GDM1 (cell line): ENCODE measurements around the gene TCF7.

Experiments
- DNase-seq: peaks from one replicate; lab custom pipeline; 2025; lab: John Stamatoyannopoulos, UW

Gene TCF7

DNA sequence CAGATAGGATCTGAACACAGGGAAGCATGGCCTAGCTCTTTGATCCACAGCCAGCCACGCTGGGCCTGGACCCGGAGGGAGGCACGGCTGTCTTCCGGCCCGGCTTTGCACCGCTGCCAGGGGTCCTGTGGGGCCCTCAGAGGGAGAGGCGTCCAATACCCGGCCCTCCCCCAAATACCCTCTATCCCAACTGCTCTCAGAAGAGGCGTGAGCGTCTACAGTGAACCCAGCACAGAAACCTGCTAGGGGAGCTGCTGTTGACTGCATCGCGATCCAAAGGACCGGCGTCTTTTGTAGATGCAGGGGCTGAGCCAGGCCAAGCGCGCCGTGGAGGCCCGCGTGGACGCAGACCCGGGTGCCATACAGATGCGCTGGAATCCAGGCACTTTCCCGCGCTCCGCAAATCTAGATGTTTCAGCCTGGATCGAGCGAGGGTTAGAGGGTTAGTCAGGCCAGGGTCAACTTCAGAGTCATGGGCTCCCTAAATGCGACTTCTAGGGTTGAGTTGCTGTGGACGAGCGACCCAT is 1.1 kb upstream of the TCF7 start:
- no peak for DNase-seq

DNA sequence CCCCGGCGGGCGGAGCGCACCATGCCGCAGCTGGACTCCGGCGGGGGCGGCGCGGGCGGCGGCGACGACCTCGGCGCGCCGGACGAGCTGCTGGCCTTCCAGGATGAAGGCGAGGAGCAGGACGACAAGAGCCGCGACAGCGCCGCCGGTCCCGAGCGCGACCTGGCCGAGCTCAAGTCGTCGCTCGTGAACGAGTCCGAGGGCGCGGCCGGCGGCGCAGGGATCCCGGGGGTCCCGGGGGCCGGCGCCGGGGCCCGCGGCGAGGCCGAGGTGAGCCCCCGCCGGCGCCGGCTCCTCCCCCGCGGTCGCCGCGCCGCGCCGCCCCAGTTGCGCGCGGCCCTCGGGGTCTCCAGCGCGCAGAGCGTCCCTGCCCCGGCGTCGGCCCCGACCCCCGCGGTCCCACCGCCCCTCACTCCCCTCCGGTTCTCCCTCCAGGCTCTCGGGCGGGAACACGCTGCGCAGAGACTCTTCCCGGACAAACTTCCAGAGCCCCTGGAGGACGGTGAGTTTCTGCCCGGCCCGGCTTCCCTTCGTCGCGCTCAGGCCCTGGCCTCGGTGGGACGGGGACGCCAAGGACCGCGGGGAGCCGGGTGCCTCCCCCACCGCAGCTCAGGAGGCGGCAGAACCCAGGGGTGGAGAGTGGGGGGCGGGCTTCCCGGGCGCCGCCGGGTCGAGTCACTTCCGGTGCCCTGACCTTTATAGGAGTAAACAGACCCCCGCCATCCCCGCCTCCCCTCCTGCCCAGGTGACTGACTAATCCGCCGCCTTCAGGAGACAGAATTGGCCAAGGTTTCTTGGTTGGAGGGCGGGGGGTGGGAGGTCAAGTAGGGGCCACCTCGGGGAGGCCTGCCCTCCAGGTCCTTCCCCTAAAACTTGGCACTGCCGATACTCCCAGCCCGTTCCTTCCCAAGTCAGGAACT is 665 bp downstream of the TCF7 start:
- DNase-seq = no peak

DNA sequence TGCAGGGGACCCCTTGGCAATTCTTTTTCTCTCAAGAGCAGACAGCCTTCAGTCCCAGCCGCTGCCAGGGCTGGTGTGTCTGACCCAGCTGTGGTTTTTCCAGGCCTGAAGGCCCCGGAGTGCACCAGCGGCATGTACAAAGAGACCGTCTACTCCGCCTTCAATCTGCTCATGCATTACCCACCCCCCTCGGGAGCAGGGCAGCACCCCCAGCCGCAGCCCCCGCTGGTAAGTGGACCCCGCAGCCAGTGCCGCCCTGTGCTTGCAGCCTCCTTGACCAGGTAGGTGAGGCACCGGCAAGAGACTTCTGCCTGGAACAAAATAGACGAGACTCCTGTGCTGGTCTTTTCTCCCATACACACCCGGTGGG is 1.3 kb downstream of the TCF7 start:
- no peak for DNase-seq

DNA sequence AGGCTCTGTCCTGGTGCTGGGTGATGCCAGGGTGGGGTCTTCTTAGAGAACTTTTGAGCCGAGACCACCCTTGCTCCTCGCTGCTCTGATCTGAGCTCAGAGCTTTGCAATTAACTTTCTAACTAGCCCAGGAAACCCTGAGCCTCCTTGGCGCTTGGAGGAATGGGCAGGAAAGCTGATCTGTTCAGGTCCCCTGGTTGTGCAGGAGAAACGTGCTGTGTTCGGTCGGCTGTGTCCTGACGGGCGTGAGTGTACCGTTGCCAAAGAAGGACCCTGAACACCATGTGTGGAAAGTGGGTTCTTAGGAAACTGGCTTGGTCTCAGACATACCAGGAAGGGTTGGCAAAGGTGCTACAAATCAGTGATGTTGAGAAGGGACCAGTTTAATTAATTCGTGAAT is 1.8 kb downstream of the TCF7 start:
- no peak for DNase-seq

DNA sequence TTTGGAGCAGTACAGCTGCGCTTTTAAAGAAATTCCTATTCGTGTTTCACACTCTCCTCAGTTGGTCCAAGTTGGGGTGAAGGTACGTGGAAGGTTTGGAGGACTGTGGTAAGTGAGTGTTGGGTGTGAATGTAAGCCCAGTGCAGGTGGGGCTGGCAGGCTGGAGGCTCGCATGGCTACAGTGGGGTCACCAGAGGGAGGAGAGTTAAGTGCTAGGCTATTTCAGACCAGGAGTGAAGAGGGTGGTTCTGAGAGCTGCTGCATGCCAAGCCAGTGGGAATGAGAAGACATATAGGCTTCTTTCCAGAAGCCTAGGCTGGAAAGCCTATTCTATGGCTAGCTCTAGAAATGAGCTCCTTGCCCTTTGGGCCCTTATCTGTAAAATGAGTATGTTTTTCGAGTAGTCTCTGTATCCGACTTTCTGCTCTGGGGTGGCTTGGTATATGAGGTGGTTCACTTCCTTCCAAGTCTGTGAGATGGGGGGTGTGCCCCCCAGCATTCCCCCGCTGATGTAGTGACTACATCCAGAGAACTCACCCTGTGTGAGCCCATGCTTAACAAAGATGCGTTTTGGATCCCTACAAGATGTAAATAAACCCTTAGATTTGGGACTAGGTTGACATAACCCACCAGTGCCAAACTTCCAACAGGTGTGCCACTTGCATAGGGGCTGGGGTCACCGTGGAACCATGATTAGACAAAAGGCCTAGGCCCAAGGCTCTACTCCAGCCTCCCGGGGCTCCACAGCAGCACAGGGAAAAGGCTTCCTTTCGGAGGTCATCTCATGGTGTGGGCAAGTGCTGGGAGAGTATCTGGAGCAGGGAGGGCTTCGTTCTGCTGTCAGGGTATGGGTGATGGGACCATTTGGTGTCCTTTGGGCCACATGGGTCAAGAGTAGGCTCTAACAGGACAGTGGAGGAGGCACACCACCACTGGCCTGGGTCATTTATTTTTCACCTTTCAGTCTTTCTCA is 2.6 kb downstream of the TCF7 start:
- DNase-seq = no peak

DNA sequence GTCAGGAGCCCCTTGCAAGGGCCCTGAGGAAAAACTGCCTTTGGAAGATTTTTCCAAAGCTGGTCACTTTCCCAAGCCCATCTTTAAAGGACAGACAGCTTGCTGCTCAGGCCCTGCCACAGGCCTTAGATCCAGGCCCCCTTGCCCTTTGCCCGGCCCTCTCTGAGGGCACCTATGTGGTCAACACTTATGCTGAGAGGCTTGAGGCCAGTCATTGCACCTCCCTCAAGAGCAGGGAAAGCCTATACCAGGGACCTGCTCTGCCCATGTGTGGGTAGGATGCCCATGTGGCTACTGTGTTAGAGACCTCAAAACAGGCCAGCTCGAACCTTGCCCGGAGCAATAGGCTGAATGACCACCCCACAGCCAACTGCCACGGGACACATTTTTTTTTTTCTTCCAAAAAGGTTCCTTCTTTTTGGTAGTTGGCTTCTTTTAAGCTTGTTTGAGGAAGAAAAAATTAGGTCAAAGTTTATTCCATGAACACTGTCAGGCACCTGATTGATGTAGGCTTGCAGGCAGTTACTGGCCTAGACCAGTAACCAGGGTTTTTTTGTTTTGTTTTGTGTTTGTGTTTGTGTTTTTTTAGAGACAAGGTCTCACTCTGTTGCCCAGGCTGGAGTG is 3.8 kb downstream of the TCF7 start:
- no peak for DNase-seq

DNA sequence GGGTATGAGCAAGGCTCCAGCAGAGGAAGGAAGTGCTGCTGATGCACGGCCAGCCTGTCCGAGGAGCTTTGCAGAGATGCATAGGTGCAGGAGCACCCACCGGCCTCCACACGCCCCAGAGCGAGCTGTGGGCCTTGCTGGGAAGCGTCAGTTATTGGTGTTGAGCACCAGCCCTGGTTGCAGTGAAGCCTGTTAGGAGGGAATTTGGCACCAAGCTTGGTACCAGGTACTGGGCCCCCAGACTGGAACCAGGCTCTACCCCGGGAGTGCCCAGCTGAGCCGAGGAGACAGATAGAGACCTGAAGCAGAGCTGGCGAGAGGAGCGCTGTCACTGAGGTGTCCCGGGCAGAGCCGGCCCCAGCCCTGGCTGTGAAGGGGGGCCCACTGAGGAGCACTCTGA is 5.2 kb downstream of the TCF7 start:
- no peak for DNase-seq

DNA sequence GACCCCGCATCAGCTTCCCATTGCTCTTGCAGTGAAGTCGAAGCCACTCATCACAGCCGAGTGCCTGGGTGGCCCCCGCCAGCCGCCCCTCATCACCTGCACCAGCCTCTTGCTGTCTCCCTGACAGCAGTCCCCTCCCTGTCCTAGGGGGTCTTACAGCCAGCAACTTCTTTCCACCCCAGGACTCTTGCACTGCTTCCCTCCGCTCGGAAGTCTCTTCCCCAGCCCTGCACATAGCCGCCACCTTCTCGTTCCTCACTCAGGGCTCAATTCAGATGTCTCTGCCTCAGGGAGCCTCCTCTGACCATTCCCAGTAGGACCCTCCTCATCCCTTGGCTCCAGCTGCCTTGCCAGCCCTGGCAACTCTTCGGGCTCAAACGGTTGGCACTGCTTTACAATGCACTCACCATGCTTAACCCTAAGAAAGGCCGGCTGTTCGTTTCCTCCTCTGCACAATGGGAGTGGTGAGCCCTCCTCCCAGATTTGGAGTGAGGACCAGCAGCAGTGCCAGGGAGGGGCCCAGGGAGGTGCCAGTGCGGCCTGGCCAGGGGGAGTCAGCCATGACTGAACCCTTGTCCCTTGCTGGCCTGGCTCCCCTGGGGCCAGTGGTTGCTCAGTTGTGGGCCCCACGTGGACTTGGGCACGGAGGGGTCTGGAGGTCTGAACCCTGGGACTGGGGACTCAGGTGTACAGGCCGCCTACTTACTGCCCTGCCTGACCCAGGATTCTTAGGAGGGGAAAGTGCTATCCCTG is 6.1 kb downstream of the TCF7 start:
- DNase-seq = no peak

DNA sequence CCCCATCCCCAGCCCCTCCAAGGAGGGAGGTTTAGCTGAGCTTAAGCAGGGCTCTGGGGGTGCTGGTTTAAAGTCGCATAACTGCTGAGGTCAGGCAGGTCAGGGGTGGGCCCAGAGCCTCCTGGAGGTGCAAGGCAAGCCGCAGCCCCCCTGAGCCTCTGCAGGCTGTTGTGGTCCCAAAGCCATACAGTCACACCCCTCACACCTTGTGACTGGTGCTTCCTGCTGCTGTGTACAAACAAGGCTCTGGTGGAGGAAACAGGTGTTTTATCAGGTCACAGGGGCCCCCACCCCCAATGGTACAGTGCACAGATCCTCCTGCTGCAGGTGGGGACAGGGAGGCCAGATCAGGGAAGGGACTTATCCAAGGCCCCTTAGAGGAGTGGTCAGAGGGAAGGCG is 8.0 kb downstream of the TCF7 start:
- no peak for DNase-seq

DNA sequence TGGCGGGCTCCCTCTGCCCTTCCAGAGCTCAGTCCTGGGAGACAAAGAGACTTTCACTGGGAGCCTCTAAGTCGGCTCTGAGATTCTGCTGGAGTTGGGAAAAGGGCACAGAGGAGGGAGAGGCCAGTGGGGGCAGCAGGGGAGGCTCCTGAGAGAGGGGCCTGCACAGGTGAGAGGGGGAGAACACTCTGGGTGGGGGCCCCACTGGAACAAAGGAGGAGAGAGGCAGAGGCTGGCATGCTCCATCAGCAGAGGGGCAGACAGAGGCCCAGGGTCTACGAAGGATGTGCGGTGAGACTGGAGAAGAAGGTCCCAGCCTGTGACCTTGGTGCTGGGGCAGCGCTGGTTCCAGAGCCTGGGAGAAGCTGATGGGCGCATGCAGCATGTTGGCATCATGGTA is 8.9 kb downstream of the TCF7 start:
- no peak for DNase-seq

DNA sequence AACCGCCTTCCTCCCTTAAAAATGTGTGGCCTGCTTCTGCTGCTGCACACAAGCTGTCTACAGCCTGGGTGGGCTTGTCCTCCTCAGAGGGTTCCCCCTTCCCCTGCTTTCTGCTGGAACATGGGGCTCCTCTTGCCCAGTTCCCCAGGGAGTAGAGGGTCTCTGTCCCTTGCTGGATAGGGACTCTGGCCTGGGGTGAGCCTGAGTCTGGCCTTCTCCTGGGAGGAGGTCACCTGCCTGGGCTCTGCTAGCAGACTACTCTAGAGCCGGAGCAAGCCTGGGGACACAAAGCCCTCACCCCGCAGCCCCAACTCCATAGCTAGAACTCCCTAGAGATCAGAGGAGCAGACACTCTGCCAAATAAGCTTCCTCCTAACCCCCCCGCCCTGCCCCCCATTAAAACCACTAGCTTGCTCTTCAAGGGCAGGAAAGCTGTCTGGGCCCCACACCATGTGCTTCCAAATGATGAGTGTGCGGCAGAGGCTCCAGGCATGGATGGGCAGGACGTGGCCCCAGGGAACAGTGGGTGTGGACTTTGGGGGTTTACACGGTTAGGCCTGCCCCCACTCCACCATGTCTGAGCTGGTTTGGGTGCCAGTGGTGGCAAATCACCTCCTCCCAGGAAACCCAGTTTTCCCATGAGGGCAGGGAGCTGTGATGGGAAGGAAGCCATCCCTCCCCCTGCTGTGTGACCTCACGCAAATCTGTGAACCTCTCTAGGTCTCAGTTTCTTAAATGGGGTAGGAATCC is 10.0 kb downstream of the TCF7 start:
- DNase-seq = no peak

DNA sequence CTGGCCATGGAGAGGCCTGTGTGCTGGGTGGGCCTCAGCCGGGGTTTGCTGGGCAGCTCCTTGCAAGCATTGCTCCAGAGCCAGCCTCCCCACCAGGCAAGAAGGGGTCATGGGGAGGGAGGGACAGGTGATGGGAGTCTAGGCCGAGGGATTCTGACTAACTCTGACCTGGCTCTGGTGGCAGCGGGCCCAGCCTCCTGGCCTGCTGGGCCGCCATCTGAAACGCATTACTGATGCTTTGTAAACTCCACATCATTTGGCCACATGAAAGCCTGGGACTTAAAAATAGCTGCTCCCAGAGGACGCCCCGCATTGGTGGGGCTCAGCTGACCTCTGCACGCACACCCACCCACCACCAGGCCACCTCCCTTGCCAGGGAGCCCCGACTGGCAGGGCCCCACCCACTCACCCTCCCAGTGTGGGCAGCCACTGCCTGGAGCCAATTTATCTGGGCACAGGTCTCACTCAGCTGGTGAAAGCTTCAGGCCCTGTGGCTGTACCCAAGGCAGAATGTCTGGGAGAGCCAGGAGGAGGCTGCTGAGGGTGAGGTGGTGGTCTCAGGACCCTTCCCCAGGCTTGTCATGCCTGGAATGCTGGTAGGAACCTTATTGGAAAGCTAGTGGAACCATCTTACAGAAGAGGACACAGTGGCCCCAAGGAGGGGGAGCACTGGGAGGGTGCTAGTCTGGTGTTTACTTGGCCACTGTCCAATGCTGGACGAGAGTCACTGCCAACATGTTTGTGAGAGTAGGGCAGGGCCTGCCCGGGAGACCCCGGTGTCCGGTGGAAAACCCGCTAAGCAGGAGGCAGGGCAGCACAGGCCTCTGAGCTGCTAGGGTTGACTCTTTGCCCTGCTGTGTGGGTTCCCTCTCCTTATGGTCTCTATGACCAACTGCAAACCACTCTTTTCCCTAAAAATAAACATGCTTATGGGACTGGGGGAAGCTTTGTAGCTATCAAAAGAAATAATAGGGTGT is 10.8 kb downstream of the TCF7 start:
- no peak for DNase-seq

DNA sequence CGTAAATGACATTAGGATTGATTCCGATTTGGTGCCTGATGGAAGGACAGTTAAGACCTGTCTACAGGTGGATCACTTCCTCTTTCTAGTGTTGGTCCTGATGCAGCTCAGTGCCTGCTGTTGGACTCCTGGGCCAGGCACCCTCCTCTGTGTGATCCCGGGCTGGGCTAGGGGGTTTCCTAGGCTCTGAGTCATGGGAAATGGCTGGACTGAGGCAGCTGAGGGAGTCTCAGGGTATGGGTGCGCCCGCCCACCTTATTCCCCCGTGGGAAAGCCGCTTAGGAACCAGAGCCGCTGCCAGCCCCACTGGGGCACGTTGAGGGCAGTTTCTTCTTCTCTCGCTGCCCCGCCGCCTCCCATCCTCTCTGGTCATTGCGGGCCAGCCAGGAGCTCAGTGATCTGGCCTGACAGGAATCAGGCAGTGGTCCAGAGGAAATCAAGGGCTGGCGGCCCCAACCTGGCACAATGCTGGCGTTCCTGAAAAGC is 12.9 kb downstream of the TCF7 start:
- no peak for DNase-seq

DNA sequence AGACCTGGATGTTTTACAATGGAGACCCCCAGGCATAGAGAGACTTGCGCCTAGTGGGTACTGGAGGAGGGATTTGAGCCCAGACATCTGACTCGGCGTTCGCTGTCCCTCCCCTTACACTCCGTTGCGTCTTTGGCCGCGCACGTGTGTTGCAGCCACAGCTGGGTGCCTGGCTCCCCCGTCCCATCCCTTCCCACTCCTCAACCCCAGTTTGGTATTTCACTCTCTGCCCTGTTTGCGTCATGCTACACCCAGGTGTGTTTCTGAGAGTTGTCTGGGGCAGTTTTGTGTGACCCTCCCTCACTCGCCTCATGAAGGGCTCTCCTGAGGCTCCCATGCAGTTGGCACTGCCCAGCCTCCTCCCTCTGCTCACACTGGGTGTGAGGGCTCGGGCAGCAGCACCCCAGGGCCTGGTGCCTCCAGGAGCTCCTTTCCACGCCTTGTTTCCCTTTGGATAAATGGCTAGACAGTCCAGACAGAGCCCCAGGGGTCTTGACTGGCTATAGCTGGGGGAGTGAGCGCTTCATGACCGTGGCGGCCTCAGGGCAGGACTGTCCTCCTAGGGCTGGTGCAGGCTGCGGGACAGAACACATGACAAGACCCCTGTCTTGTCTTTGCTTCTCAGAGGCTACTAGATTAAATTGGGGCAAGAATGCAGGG is 13.6 kb downstream of the TCF7 start:
- DNase-seq = no peak

DNA sequence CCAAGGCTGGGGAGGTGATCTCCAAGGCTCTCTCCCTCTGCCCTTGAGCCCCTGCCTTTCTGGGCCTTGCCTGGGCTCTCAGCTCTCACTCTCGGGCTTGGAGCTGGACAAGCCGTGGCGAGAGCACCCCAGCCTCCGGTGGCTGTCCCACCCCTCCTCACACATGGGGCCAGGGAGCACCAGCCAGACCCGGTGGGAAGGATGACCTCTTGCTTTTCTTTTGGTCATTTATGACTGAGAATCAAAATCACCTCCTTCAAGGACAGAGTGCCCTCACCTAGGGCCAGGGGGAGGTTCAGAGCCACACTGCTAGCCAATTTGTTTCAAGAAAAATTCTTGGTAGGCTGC is 14.1 kb downstream of the TCF7 start:
- no peak for DNase-seq

DNA sequence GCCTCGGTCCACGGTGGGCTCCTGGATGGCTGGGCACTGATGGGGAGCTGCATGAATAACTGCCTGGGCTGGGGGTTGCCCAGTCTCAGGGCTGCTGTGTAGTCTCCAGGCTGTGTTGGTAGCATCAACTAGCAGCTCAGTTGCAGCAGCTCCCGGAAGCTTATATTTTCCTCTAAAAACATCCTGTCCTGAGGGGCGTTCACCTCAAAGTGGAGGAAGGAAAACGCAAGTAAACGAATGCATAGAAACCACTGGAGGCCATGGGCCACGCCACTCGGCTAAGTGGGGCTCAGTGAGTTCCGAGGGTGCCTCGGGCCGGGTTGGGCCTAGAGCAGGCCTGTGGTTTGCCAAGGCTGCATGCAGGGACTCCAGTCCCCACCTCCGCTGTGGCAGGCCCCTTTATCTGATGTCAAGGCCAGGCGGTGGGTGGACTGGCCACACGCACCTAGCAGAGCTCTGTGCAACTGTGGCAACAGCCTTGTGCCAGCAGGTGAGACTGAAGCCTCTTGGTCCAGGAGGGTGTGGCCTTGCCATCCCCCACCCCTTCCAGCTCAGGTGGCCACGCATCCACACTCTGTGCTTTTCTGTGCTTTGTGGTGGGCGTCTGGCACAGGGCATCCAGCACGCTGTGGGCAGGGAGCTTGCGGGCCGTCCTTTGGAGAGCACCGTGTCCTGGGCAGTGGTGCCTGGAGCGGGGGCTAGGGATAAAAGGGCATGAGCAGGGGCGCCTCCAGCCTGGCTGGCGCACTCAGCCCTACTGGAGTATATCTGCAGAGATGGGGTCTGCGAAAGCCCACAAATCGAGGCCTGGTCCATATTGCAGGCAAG is 15.1 kb downstream of the TCF7 start:
- no peak for DNase-seq

DNA sequence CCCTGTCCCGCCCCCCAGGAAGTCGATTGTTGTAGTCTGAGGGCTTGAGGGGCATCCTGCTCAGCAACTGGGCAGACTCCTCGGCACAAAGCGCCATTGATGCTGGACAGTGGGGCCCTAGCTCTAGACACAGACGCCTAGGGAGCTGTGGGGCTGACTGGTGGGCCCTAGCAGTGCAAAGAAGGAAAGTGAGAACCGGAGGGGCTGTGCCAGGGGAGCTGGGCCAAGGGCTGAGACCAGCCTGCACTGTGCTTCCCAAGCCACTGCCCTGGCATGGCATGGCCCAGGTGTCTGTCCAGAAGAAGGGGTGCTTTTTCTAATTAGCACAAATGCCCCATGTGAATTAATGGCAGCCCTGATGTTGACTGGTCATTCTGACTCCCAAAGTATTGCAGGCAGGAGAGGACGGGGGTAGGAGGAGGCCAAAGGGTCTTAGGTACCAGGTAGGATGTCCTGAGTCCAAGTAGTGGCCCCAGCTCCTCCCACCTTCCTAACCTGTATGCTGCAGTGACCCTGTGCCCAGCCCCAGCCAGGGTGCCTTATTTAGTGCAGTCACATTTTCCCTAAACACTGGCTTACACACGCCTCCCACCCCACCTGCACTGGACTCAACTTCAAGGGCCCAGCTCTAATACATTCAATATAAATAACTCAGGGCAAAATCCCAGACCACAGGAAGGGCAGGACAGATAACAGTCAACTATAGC is 15.9 kb downstream of the TCF7 start:
- DNase-seq = no peak
